ENCODE data around the gene SCARB2.

Gene SCARB2

GRCh38 chr4:76204936-76205335 is 8.7 kb downstream of the SCARB2 start:
- no peaks in the 10 kb centered on the region for H3K9me2 ChIP-seq (replicated peaks; ENCODE audit: low read depth, low read length)

GRCh38 chr4:76203541-76203940 is 10.1 kb downstream of the SCARB2 start:
- TF ChIP-seq CTCF (conservative IDR thresholded peaks at IDR 0.05; ENCODE audit: low read length) (no peak), EZH2phosphoT487 (IDR thresholded peaks at IDR 0.05; ENCODE audit: borderline replicate concordance) (no peak)
- Histone ChIP-seq H3K9me3 (ENCODE audit: insufficient read depth, low read depth, low read length) (no peaks in the 10 kb centered on the region), H3K4me1 (ENCODE audit: insufficient read depth, low read length, poor library complexity, severe bottlenecking) (peaks cover 46% of the 10 kb centered on the region), H3K27me3 (ENCODE audit: insufficient read depth, low read length, poor library complexity, severe bottlenecking) (no peaks in the 10 kb centered on the region), H3F3A (ENCODE audit: low read depth) (no peaks in the 10 kb centered on the region), H3K4me2 (ENCODE audit: low read depth, low read length, poor library complexity, severe bottlenecking) (no peak overlapping the region), H3K4me3 (ENCODE audit: low read length, poor library complexity, severe bottlenecking) (no peak overlapping the region), H3K9ac (ENCODE audit: low read depth, low read length, poor library complexity, severe bottlenecking) (no peak overlapping the region), H3K9me2 (replicated peaks; ENCODE audit: low read depth, low read length) (no peaks in the 10 kb centered on the region), H3K36me3 (ENCODE audit: insufficient read depth, low read length) (no peaks in the 10 kb centered on the region), H3K79me2 (ENCODE audit: insufficient read depth, low read length) (peaks cover 50% of the 10 kb centered on the region; the same call in 1 of the 2 replicates), H4K20me1 (ENCODE audit: insufficient read depth, low read length, poor library complexity, severe bottlenecking) (peaks cover 16% of the 10 kb centered on the region), H2AFZ (ENCODE audit: low read length) (no peak overlapping the region)

More at GRCh38 chr4:76204936-76205335, 8.7 kb downstream of the SCARB2 start:
- TF ChIP-seq EZH2phosphoT487 (IDR thresholded peaks at IDR 0.05; ENCODE audit: borderline replicate concordance) (no peak), CTCF (conservative IDR thresholded peaks at IDR 0.05; ENCODE audit: low read length) (no peak)
- H3K4me1 ChIP-seq (ENCODE audit: insufficient read depth, low read length, poor library complexity, severe bottlenecking): peaks cover 37% of the 10 kb centered on the region
- H3F3A ChIP-seq (ENCODE audit: low read depth): no peaks in the 10 kb centered on the region
- no peaks in the 10 kb centered on the region for H3K9me3 ChIP-seq (ENCODE audit: insufficient read depth, low read depth, low read length)
- no peak overlapping the region for H3K9ac ChIP-seq (ENCODE audit: low read depth, low read length, poor library complexity, severe bottlenecking)
- H3K4me2 ChIP-seq (ENCODE audit: low read depth, low read length, poor library complexity, severe bottlenecking): no peak overlapping the region
- peaks cover 60% of the 10 kb centered on the region; the same call in 1 of the 2 replicates for H3K79me2 ChIP-seq (ENCODE audit: insufficient read depth, low read length)
- no peaks in the 10 kb centered on the region for H3K36me3 ChIP-seq (ENCODE audit: insufficient read depth, low read length)
- no peak overlapping the region for H2AFZ ChIP-seq (ENCODE audit: low read length)
- no peaks in the 10 kb centered on the region for H3K27me3 ChIP-seq (ENCODE audit: insufficient read depth, low read length, poor library complexity, severe bottlenecking)
- no peak overlapping the region for H3K4me3 ChIP-seq (ENCODE audit: low read length, poor library complexity, severe bottlenecking)
- H4K20me1 ChIP-seq (ENCODE audit: insufficient read depth, low read length, poor library complexity, severe bottlenecking): peaks cover 16% of the 10 kb centered on the region

DNA sequence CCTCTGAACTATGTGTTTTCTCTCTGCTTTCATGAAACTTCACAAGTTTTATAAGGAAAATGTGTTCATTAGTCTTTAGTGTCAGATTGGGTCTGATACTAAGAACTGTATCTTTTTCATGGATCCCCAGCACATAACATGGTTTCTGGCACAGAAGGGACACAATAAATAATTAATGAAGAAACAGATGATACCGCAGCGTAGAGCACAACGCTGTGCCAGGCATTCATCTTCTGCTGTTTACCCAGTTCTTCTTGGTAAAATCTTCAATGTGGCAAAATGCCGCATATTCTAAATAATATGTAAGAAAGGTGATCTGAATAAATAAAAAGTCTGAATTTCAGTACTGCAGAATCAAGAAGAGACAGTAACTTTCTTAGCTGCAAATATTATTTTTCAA is 12.3 kb downstream of the SCARB2 start:
- no peaks in the 10 kb centered on the region for H3K27me3 ChIP-seq (ENCODE audit: insufficient read depth, low read length, poor library complexity, severe bottlenecking)
- TF ChIP-seq CTCF (conservative IDR thresholded peaks at IDR 0.05; ENCODE audit: low read length) (no peak), EZH2phosphoT487 (IDR thresholded peaks at IDR 0.05; ENCODE audit: borderline replicate concordance) (no peak)
- no peak overlapping the region for H2AFZ ChIP-seq (ENCODE audit: low read length)
- peaks cover 10% of the 10 kb centered on the region for H4K20me1 ChIP-seq (ENCODE audit: insufficient read depth, low read length, poor library complexity, severe bottlenecking)
- peaks cover 34% of the 10 kb centered on the region for H3K4me1 ChIP-seq (ENCODE audit: insufficient read depth, low read length, poor library complexity, severe bottlenecking)
- no peak overlapping the region for H3K9ac ChIP-seq (ENCODE audit: low read depth, low read length, poor library complexity, severe bottlenecking)
- no peaks in the 10 kb centered on the region for H3K36me3 ChIP-seq (ENCODE audit: insufficient read depth, low read length)
- H3K9me3 ChIP-seq (ENCODE audit: insufficient read depth, low read depth, low read length): no peaks in the 10 kb centered on the region
- H3K79me2 ChIP-seq (ENCODE audit: insufficient read depth, low read length): peaks cover 41% of the 10 kb centered on the region
- H3K4me3 ChIP-seq (ENCODE audit: low read length, poor library complexity, severe bottlenecking): no peak overlapping the region
- H3F3A ChIP-seq (ENCODE audit: low read depth): no peaks in the 10 kb centered on the region
- no peaks in the 10 kb centered on the region for H3K9me2 ChIP-seq (replicated peaks; ENCODE audit: low read depth, low read length)
- no peak overlapping the region for H3K4me2 ChIP-seq (ENCODE audit: low read depth, low read length, poor library complexity, severe bottlenecking)

Data from Loucy (cell line).